ENCODE measurements around the gene SLC1A2.

DNA sequence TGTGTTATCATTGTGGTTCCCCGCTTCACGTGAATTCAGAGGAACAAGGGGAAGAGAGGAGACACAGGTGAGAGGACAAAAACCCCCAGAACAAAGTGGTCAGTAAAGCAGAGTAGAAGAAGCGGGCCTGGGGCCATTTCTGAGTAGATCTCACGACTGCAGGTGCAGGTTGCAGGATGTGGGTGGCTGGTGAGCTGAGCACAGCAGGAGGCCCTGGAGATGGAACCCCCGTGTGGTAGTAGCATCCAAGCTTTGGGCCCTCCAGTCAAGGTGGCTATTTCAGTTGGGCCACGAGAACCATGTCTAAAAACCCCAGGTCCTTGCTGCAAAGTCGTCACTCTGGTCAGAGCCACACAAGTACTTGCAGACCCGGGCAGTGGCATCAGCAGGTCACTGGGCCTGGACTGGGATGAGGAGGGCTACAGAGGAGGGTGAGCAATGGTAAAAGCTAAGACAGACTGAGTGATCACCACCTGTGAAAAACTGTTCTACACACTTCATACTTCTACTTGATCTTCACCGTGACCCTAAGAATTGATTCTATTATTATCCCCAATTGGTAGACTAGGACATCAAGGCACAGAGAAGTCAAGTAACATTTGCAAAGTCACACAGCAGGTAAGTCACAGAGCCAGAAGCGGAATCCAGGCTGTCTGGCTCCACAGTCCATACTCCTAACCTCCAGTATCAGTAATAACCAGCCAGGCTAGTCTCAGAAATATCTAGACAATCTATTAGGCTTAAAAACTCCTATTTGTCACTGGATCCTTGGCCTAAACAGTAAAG is 43.8 kb downstream of the SLC1A2 start:
- no peak for TF ChIP-seq MAFK (IDR thresholded peaks at IDR 0.05; ENCODE audit: low read depth, low read length)
- TF ChIP-seq, protein P1, sequence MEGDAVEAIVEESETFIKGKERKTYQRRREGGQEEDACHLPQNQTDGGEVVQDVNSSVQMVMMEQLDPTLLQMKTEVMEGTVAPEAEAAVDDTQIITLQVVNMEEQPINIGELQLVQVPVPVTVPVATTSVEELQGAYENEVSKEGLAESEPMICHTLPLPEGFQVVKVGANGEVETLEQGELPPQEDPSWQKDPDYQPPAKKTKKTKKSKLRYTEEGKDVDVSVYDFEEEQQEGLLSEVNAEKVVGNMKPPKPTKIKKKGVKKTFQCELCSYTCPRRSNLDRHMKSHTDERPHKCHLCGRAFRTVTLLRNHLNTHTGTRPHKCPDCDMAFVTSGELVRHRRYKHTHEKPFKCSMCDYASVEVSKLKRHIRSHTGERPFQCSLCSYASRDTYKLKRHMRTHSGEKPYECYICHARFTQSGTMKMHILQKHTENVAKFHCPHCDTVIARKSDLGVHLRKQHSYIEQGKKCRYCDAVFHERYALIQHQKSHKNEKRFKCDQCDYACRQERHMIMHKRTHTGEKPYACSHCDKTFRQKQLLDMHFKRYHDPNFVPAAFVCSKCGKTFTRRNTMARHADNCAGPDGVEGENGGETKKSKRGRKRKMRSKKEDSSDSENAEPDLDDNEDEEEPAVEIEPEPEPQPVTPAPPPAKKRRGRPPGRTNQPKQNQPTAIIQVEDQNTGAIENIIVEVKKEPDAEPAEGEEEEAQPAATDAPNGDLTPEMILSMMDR (conservative IDR thresholded peaks at IDR 0.05; ENCODE audit: low read depth, low read length), result no peak
- TF ChIP-seq FOS (IDR thresholded peaks at IDR 0.05; ENCODE audit: low read depth, low read length), result no peak
- TF ChIP-seq POLR2A (IDR thresholded peaks at IDR 0.05; ENCODE audit: low read depth, low read length), result no peak
- no peak for TF ChIP-seq BHLHE40 (IDR thresholded peaks at IDR 0.05; ENCODE audit: low read depth, low read length)
- TF ChIP-seq CHD1 (IDR thresholded peaks at IDR 0.05; ENCODE audit: low read depth, low read length), result no peak
- TF ChIP-seq MAZ (IDR thresholded peaks at IDR 0.05; ENCODE audit: borderline replicate concordance, low read depth, low read length), result no peak
- TF ChIP-seq CEBPB (IDR thresholded peaks at IDR 0.05; ENCODE audit: low read depth, low read length), result no peak
- TF ChIP-seq SMC3 (IDR thresholded peaks at IDR 0.05; ENCODE audit: low read depth, low read length), result no peak
- TF ChIP-seq RCOR1 (IDR thresholded peaks at IDR 0.05; ENCODE audit: insufficient replicate concordance, low read length), result no peak
- TF ChIP-seq RFX5 (IDR thresholded peaks at IDR 0.05; ENCODE audit: low read depth, low read length), result no peak
- TF ChIP-seq RAD21 (IDR thresholded peaks at IDR 0.05; ENCODE audit: low read length), result no peak

Data from IMR-90 (cell line).